GM18511 (cell line): Measurements from ENCODE around the gene CCP110.
A peak's percentile ranks its signal among the peaks of the same experiment; 100 is the strongest.

ENCODE experiments used
- ATAC-seq: cut with Tn5 transposase; IDR thresholded peaks from one replicate; pipeline ENCODE4 v1.9.1; 2021; ENCODE audit warnings: mild to moderate bottlenecking, moderate library complexity; ENCODE audit not compliant: unreplicated experiment

The CCP110 gene

GRCh38 chr16:19523559-19524355 is at the start of gene CCP110:
Gene CCP110, plus strand, starts transcription at chr16:19523942. Its CDS starts 3,940 bp downstream, at chr16:19527882.
- ATAC-seq = peak; percentile 78

GRCh38 chr16:19474617-19475016 is 49.1 kb upstream of the CCP110 start:
- ATAC-seq = no peak

GRCh38 chr16:19478505-19478904 is 45.2 kb upstream of the CCP110 start:
- no peak for ATAC-seq

- ATAC-seq = no peak
Measured at GRCh38 chr16:19479302-19479721, 44.4 kb upstream of the CCP110 start.

GRCh38 chr16:19481296-19481695 is 42.4 kb upstream of the CCP110 start:
- ATAC-seq = no peak

GRCh38 chr16:19481769-19482168 is 42.0 kb upstream of the CCP110 start:
- ATAC-seq = no peak

GRCh38 chr16:19482291-19482690 is 41.5 kb upstream of the CCP110 start:
- ATAC-seq = no peak

GRCh38 chr16:19484096-19484495 is 39.6 kb upstream of the CCP110 start:
- no peak for ATAC-seq

- ATAC-seq = no peak
Measured at GRCh38 chr16:19485611-19486010, 38.1 kb upstream of the CCP110 start.

GRCh38 chr16:19486051-19486450 is 37.7 kb upstream of the CCP110 start:
- no peak for ATAC-seq

- no peak for ATAC-seq
Measured at GRCh38 chr16:19486750-19487325, 36.9 kb upstream of the CCP110 start.

GRCh38 chr16:19488213-19488640 is 35.5 kb upstream of the CCP110 start:
- ATAC-seq = no peak

GRCh38 chr16:19490619-19491018 is 33.1 kb upstream of the CCP110 start:
- no peak for ATAC-seq

- ATAC-seq = no peak
Measured at GRCh38 chr16:19497176-19497575, 26.6 kb upstream of the CCP110 start.

- no peak for ATAC-seq
Measured at GRCh38 chr16:19499006-19499405, 24.7 kb upstream of the CCP110 start.

- ATAC-seq = no peak
Measured at GRCh38 chr16:19499481-19499880, 24.3 kb upstream of the CCP110 start.

- ATAC-seq = no peak
Measured at GRCh38 chr16:19502395-19503131, 21.2 kb upstream of the CCP110 start.

GRCh38 chr16:19503461-19504075 is 20.2 kb upstream of the CCP110 start:
- ATAC-seq = no peak

GRCh38 chr16:19505600-19506303 is 18.0 kb upstream of the CCP110 start:
- ATAC-seq = no peak

GRCh38 chr16:19506965-19507364 is 16.8 kb upstream of the CCP110 start:
- no peak for ATAC-seq

- ATAC-seq = no peak
Measured at GRCh38 chr16:19507867-19508266, 15.9 kb upstream of the CCP110 start.
